HepG2 (cell line): ENCODE data around the gene SAMMSON. TPM values are rescaled to one million over a fixed set of nuclear protein-coding genes. Genes with fewer than 3 reads are reported as not detected.

Experiments used
- ATAC-seq: fragments of 200-7000 bp; cut with Tn5 transposase; 3 replicates; pipeline ENCODE4 v1.9.1; 2020; ENCODE audit warnings: mild to moderate bottlenecking, moderate library complexity
- BruUV-seq: library from RNA; stranded (reverse); fragments of 400-500 nt; replicated peaks from 2 replicates; lab custom pipeline; 2021; lab: Mats Ljungman, UMichigan
- CTCF ChIA-PET: fragments of 300-600 bp; formaldehyde crosslinking; extraction: SDS; loops from one replicate; lab custom pipeline; 2021; ENCODE audit warnings: low total read pairs, inconsistent platforms, low intra/inter-chr PET ratio; lab: Yijun Ruan, JAX
- POLR2A ChIA-PET: fragments of 350-600 bp; sonication (Branson Sonifier 250); formaldehyde crosslinking; loops from one replicate; lab custom pipeline; 2020; ENCODE audit warnings: antibody characterized with exemption, inconsistent platforms; lab: Yijun Ruan, JAX
- DNase-seq: peaks from one replicate; pipeline ENCODE4 v3.0.0-alpha.2; 2015; ENCODE audit warnings: low spot score
- FAIRE-seq: peaks from 3 replicates; lab custom pipeline; 2011; peaks lifted over from hg19 to GRCh38; lab: Jason Lieb, UNC
- H2AFZ ChIP-seq: one replicate; pipeline ENCODE4 v1.6.1; 2011; ENCODE audit warnings: low read length, inconsistent platforms
- H3K27ac ChIP-seq: fragments of 300-600 bp; 3 replicates; pipeline ENCODE4 v1.8.0; 2011; ENCODE audit warnings: mixed run types, mild to moderate bottlenecking, mixed read lengths, low read length, inconsistent platforms; ENCODE audit not compliant: insufficient read depth; ENCODE audit errors: extremely low read length
- H3K27me3 ChIP-seq, 2 experiments: fragments of 200-600 bp in 1 of 2; 2 replicates in 1 of 2; 3 replicates in 1 of 2; pipeline versions ENCODE4 v1.6.0 to v1.8.0; 2011; ENCODE audit warnings: low read length in 2 of 2, mild to moderate bottlenecking in 2 of 2, moderate library complexity in 2 of 2, inconsistent platforms in 1 of 2; ENCODE audit not compliant: insufficient read depth in 2 of 2, control insufficient read depth in 1 of 2
- H3K36me3 ChIP-seq, 2 experiments: fragments of 200-600 bp in 1 of 2; replicated peaks in 1 of 2; 2 replicates in 1 of 2; 3 replicates in 1 of 2; pipeline versions ENCODE4 v1.5.1 to v1.8.0; 2011; ENCODE audit warnings: low read length in 2 of 2, inconsistent platforms in 1 of 2; ENCODE audit not compliant: insufficient read depth in 2 of 2, control insufficient read depth in 1 of 2
- H3K4me1 ChIP-seq: 2 replicates; pipeline ENCODE4 v1.5.1; 2012; ENCODE audit warnings: low read length, inconsistent platforms; ENCODE audit not compliant: insufficient read depth
- H3K4me2 ChIP-seq: 2 replicates; pipeline ENCODE4 v1.6.0; 2011; ENCODE audit warnings: low read depth, low read length, inconsistent platforms
- H3K4me3 ChIP-seq, 3 experiments: fragments of 200-600 bp in 1 of 3; sonication (generic), shearing (Covaris generic) in 1 of 3; replicated peaks in 1 of 3; 2 replicates each; pipeline ENCODE4 v1.5.1; 2011 to 2016; ENCODE audit warnings: low read length in 3 of 3, inconsistent platforms in 2 of 3, low read depth in 2 of 3, mild to moderate bottlenecking in 2 of 3, control low read depth in 1 of 3, mixed read lengths in 1 of 3; ENCODE audit not compliant: insufficient read depth in 1 of 3
- H3K79me2 ChIP-seq: one replicate; pipeline ENCODE4 v1.6.1; 2011; ENCODE audit warnings: low read length, inconsistent platforms; ENCODE audit not compliant: insufficient read depth
- H3K9ac ChIP-seq: 2 replicates; pipeline ENCODE4 v1.6.0; 2011; ENCODE audit warnings: mild to moderate bottlenecking, low read depth, low read length, inconsistent platforms; ENCODE audit not compliant: insufficient read depth
- H3K9me3 ChIP-seq: 2 replicates; pipeline ENCODE4 v1.5.1; 2012; ENCODE audit warnings: mild to moderate bottlenecking, low read length
- H4K20me1 ChIP-seq: 2 replicates; pipeline ENCODE4 v1.6.0; 2011; ENCODE audit warnings: inconsistent platforms, mild to moderate bottlenecking, low read length, moderate library complexity; ENCODE audit not compliant: insufficient read depth
- CEBPB ChIP-seq: IDR thresholded peaks from 2 replicates; pipeline ENCODE4 v1.6.1; 2011; ENCODE audit warnings: low read depth, low read length, improper control_type of control experiment, borderline replicate concordance
- FOXA1 ChIP-seq, 2 experiments: fragments of 450-650 bp in 1 of 2; sonication (generic) in 1 of 2; formaldehyde crosslinking in 1 of 2; IDR thresholded peaks; 2 replicates each; pipeline versions ENCODE4 v1.4.0 to v1.6.1; 2016 to 2020; ENCODE audit warnings: missing genetic modification reagents in 1 of 2
- SOX13 ChIP-seq, 3 experiments: fragments of 450-650 bp in 1 of 3; sonication (generic) in 1 of 3; formaldehyde crosslinking in 1 of 3; IDR thresholded peaks in 2 of 3; conservative IDR thresholded peaks in 1 of 3; 2 replicates each; pipeline versions ENCODE4 v1.5.0 to v1.6.1; 2016 to 2020; ENCODE audit warnings: antibody characterized with exemption in 1 of 3, mild to moderate bottlenecking in 1 of 3, missing compliant biosample characterization in 1 of 3, missing genetic modification reagents in 1 of 3, moderate library complexity in 1 of 3
- SOX5 ChIP-seq: IDR thresholded peaks from 2 replicates; pipeline ENCODE4 v1.6.1; 2016; ENCODE audit warnings: borderline replicate concordance
- ZBTB40 ChIP-seq, 2 experiments: fragments of 450-650 bp in 1 of 2; sonication (generic) in 1 of 2; formaldehyde crosslinking in 1 of 2; IDR thresholded peaks; 2 replicates each; pipeline versions ENCODE4 v1.6.1 to v1.8.0; 2016 to 2022; ENCODE audit warnings: antibody characterized with exemption in 1 of 2, mild to moderate bottlenecking in 1 of 2, missing genetic modification reagents in 1 of 2
- ZNF776 ChIP-seq: sonication (generic); formaldehyde crosslinking; IDR thresholded peaks from 2 replicates; pipeline ENCODE4 v1.4.0; 2020; ENCODE audit warnings: mild to moderate bottlenecking, missing genetic modification reagents
- whole genome bisulfite sequencing: methylation state at CpG from one replicate; pipeline ENCODE4 v1.1.6; 2017; ENCODE audit warnings: low lambda C conversion rate; 5-methylcytosine and 5-hydroxymethylcytosine counted together
- in situ Hi-C: cut with HindIII; loops from 2 replicates; pipeline ENCODE4 v1.10.0; 2017; ENCODE audit warnings: low pct_unique_long_range_greater_than_20kb; ENCODE audit not compliant: extremely low pct_ligation_motif_present
- intact Hi-C: fragments of 100-400 bp; cut with micrococcal nuclease; formaldehyde crosslinking; loops from one replicate; pipeline ENCODE4 v1.10.0; 2022; ENCODE audit not compliant: unreplicated experiment
- polyA plus RNA-seq, 8 experiments: library from polyadenylated mRNA; depleted of rRNA in 3 of 8; stranded (reverse) in 7 of 8; unstranded in 1 of 8; fragments of >200 nt; fragmentation: Illumina TruSeq in 4 of 8; extraction: Trizol in 4 of 8; gene quantifications; 2 replicates each; pipeline versions ENCODE4 v1.2.1 to v1.2.3, GENCODE V29; 2011 to 2016; ENCODE audit warnings: low read depth in 4 of 8, missing spikeins in 1 of 8, mixed read lengths in 1 of 8; ENCODE audit not compliant: insufficient read depth in 1 of 8
- total RNA-seq, 5 experiments: library from RNA; depleted of rRNA; stranded (reverse); fragments of >200 nt; fragmentation: Illumina TruSeq; extraction: Trizol; gene quantifications; 2 replicates each; pipeline ENCODE4 v1.2.3, GENCODE V29; 2016; ENCODE audit warnings: low read depth in 1 of 5

SAMMSON gene
- total and polyA plus RNA-seq, 2 of the 13 experiments (the other 11 are each of a cell fraction or from before 2014, with no cell fraction given), result not detected

- no peak overlapping the region for H3K27ac ChIP-seq
- H3K4me3 ChIP-seq, result no peak overlapping the region
- POLR2A ChIA-PET, result no interaction called here
- no peak overlapping the region for H2AFZ ChIP-seq
- TF ChIP-seq SOX5 (0 out of 2 replicates have a peak, but pooled peaks have one; percentile 17), ZBTB40 (IDR thresholded peaks at IDR 0.05) (no peak), ZBTB40 (CRISPR knock-in tag; IDR thresholded peaks at IDR 0.05) (no peak), SOX13 (IDR thresholded peaks at IDR 0.05) (no peak), SOX13 (CRISPR knock-in tag; conservative IDR thresholded peaks at IDR 0.05 in 1 of 2, IDR thresholded peaks at IDR 0.05 in 1 of 2) (peak in 1 of 2 experiments; percentile 63; a peak in 1 of 4 replicates), FOXA1 (IDR thresholded peaks at IDR 0.05) (no peak), FOXA1 (CRISPR knock-in tag; IDR thresholded peaks at IDR 0.05) (no peak), CEBPB (peak; percentile 33; the same call in 1 of the 2 replicates), ZNF776 (no peak)
- ATAC-seq (peak; percentile 52), FAIRE-seq (no peak), DNase-seq (no peak)
- 0% methylated on average over 4 of the region's 4 CpGs for WGBS
- no peak overlapping the region for H3K4me2 ChIP-seq
- H3K9me3 ChIP-seq, result no peaks in the 10 kb centered on the region
- BruUV-seq, result no TSS peak
- H3K27me3 ChIP-seq, result peaks cover 1 to 8% of the 10 kb centered on the region in 2 experiments; a peak in 2 of 5 replicates
- no peaks in the 10 kb centered on the region for H3K4me1 ChIP-seq
- H4K20me1 ChIP-seq, result no peaks in the 10 kb centered on the region
- in situ Hi-C loops, result no loop called here
- no peaks in the 10 kb centered on the region for H3K36me3 ChIP-seq
- H3K9ac ChIP-seq, result no peak overlapping the region
- CTCF ChIA-PET, result no interaction called here
- intact Hi-C loops, result no loop called here
- H3K79me2 ChIP-seq, result no peaks in the 10 kb centered on the region
Measured at GRCh38 chr3:70000563-70001081, 1.1 kb downstream of the SAMMSON start.
